Activated CD8-positive, alpha-beta memory T cell treated with anti-CD3 and anti-CD28 coated beads, Interleukin-2, amount 50 U/mL, for 1 hour (primary cell): ENCODE measurements around the gene TPSD1.
"Not testable (repeated sequence)": the region's sequence is repeated elsewhere in the genome, so short reads cannot be mapped to it uniquely, and the experiment has no call there.

ENCODE experiments used
- DNase-seq: peaks from one replicate; pipeline ENCODE4 v3.0.0-alpha.2; 2020; ENCODE audit errors: extremely low read depth

TPSD1 gene

GRCh38 chr16:1262846-1263221 is 7.0 kb downstream of the TPSD1 start:
- DNase-seq, result no peak

- DNase-seq, result no peak
Measured at GRCh38 chr16:1263591-1264344, 7.9 kb downstream of the TPSD1 start.

- DNase-seq, result no peak
Measured at GRCh38 chr16:1264345-1265089, 8.6 kb downstream of the TPSD1 start.

GRCh38 chr16:1265090-1265630 is 9.3 kb downstream of the TPSD1 start:
- no peak for DNase-seq

- DNase-seq, result no peak
Measured at GRCh38 chr16:1265826-1266225, 10.0 kb downstream of the TPSD1 start.

- not testable (repeated sequence) for DNase-seq
Measured at GRCh38 chr16:1269418-1269817, 13.5 kb downstream of the TPSD1 start.

GRCh38 chr16:1271380-1271723 is 15.5 kb downstream of the TPSD1 start:
- no peak for DNase-seq

GRCh38 chr16:1271724-1272413 is 16.0 kb downstream of the TPSD1 start:
- DNase-seq, result not testable (repeated sequence)

- DNase-seq, result no peak
Measured at GRCh38 chr16:1272453-1273198, 16.8 kb downstream of the TPSD1 start.

GRCh38 chr16:1273816-1274215 is 17.9 kb downstream of the TPSD1 start:
- no peak for DNase-seq

- DNase-seq, result no peak
Measured at GRCh38 chr16:1274767-1275166, 18.9 kb downstream of the TPSD1 start.

GRCh38 chr16:1275791-1276579 is 20.1 kb downstream of the TPSD1 start:
- DNase-seq, result no peak

GRCh38 chr16:1276580-1276878 is 20.7 kb downstream of the TPSD1 start:
- DNase-seq, result no peak

- DNase-seq, result no peak
Measured at GRCh38 chr16:1277151-1277598, 21.3 kb downstream of the TPSD1 start.

- no peak for DNase-seq
Measured at GRCh38 chr16:1277617-1278282, 21.9 kb downstream of the TPSD1 start.

GRCh38 chr16:1278477-1278876 is 22.6 kb downstream of the TPSD1 start:
- no peak for DNase-seq

GRCh38 chr16:1279081-1279944 is 23.4 kb downstream of the TPSD1 start:
- no peak for DNase-seq

GRCh38 chr16:1279945-1280589 is 24.2 kb downstream of the TPSD1 start:
- DNase-seq, result no peak

GRCh38 chr16:1280783-1281182 is 24.9 kb downstream of the TPSD1 start:
- DNase-seq, result no peak
